HG02588 (cell line): Measurements from ENCODE around the gene DYRK2.
A peak's percentile ranks its signal among the peaks of the same experiment; 100 is the strongest.

ENCODE experiments used
- ATAC-seq: cut with Tn5 transposase; IDR thresholded peaks from one replicate; pipeline ENCODE4 v1.9.1; 2021; ENCODE audit warnings: mild to moderate bottlenecking, moderate library complexity; ENCODE audit not compliant: unreplicated experiment

Gene DYRK2

GRCh38 chr12:67648521-67649260 is at the start of gene DYRK2:
DYRK2 (plus strand) TSS chr12:67648745; CDS start chr12:67649134, 389 bp downstream.
- ATAC-seq: peak; percentile 49

- no peak for ATAC-seq
Measured at GRCh38 chr12:67599691-67600090, 48.9 kb upstream of the DYRK2 start.

GRCh38 chr12:67601126-67601525 is 47.4 kb upstream of the DYRK2 start:
- no peak for ATAC-seq

GRCh38 chr12:67609226-67609870 is 39.2 kb upstream of the DYRK2 start:
- no peak for ATAC-seq

- no peak for ATAC-seq
Measured at GRCh38 chr12:67613040-67613439, 35.5 kb upstream of the DYRK2 start.

- ATAC-seq: no peak
Measured at GRCh38 chr12:67617629-67618028, 30.9 kb upstream of the DYRK2 start.

- no peak for ATAC-seq
Measured at GRCh38 chr12:67618303-67618702, 30.2 kb upstream of the DYRK2 start.

GRCh38 chr12:67621112-67621511 is 27.4 kb upstream of the DYRK2 start:
- no peak for ATAC-seq

- no peak for ATAC-seq
Measured at GRCh38 chr12:67621926-67622325, 26.6 kb upstream of the DYRK2 start.

GRCh38 chr12:67623259-67623658 is 25.3 kb upstream of the DYRK2 start:
- ATAC-seq: no peak

GRCh38 chr12:67624355-67624754 is 24.2 kb upstream of the DYRK2 start:
- no peak for ATAC-seq

- ATAC-seq: no peak
Measured at GRCh38 chr12:67625004-67625403, 23.5 kb upstream of the DYRK2 start.

- no peak for ATAC-seq
Measured at GRCh38 chr12:67626156-67626555, 22.4 kb upstream of the DYRK2 start.

GRCh38 chr12:67630373-67631088 is 18.0 kb upstream of the DYRK2 start:
- peak; percentile 96 for ATAC-seq

- ATAC-seq: no peak
Measured at GRCh38 chr12:67632005-67632404, 16.5 kb upstream of the DYRK2 start.

- no peak for ATAC-seq
Measured at GRCh38 chr12:67633024-67633610, 15.4 kb upstream of the DYRK2 start.

GRCh38 chr12:67633708-67634107 is 14.8 kb upstream of the DYRK2 start:
- ATAC-seq: no peak

GRCh38 chr12:67634303-67634761 is 14.2 kb upstream of the DYRK2 start:
- no peak for ATAC-seq

- ATAC-seq: no peak
Measured at GRCh38 chr12:67637718-67638117, 10.8 kb upstream of the DYRK2 start.

- ATAC-seq: no peak
Measured at GRCh38 chr12:67638694-67639093, 9.9 kb upstream of the DYRK2 start.

GRCh38 chr12:67640863-67641262 is 7.7 kb upstream of the DYRK2 start:
- no peak for ATAC-seq
